DND-41 (cell line): ENCODE measurements around the gene TSEN15.

Source experiments
- EZH2 ChIP-seq: IDR thresholded peaks from 3 replicates; pipeline ENCODE4 v1.6.1; 2012; ENCODE audit warnings: borderline replicate concordance, low read depth, mild to moderate bottlenecking, moderate library complexity, low read length, inconsistent platforms; ENCODE audit not compliant: severe bottlenecking
- TF ChIP-seq, protein P1 (sequence below): IDR thresholded peaks from 2 replicates; pipeline ENCODE4 v1.5.1; 2012; ENCODE audit warnings: borderline replicate concordance, low read length, moderate library complexity, mild to moderate bottlenecking; ENCODE audit not compliant: poor library complexity, severe bottlenecking; ENCODE audit errors: extremely low read depth

DNA sequence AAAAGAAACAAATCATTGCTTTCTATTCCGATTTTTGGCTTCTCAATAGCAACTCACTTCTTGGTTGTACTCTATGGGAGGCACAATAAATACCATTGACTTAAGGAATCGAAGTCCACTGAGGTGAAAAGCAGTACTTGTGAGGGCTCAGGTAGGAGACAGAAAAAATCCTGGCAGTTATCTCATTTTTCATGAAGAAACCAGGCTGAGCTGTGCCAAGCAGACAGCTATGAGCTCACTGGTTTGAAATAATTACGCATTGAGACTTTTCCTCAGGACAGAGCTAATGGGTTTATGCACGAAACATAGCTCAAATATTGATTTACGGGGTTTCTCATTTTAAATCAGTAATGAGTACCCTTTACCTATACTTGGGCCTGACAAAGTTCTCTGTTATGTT lies 32.5 kb upstream of the TSEN15 start:
- TF ChIP-seq, protein P1, sequence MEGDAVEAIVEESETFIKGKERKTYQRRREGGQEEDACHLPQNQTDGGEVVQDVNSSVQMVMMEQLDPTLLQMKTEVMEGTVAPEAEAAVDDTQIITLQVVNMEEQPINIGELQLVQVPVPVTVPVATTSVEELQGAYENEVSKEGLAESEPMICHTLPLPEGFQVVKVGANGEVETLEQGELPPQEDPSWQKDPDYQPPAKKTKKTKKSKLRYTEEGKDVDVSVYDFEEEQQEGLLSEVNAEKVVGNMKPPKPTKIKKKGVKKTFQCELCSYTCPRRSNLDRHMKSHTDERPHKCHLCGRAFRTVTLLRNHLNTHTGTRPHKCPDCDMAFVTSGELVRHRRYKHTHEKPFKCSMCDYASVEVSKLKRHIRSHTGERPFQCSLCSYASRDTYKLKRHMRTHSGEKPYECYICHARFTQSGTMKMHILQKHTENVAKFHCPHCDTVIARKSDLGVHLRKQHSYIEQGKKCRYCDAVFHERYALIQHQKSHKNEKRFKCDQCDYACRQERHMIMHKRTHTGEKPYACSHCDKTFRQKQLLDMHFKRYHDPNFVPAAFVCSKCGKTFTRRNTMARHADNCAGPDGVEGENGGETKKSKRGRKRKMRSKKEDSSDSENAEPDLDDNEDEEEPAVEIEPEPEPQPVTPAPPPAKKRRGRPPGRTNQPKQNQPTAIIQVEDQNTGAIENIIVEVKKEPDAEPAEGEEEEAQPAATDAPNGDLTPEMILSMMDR: no peak
- no peak for TF ChIP-seq EZH2
